SHP77 (cell line): Measurements from ENCODE around the gene ATAD3A.
A peak's percentile ranks its signal among the peaks of the same experiment; 100 is the strongest.

Experiments
- DNase-seq, 2 experiments: peaks; one replicate each; lab custom pipeline; 2025; lab: John Stamatoyannopoulos, UW

The ATAD3A gene

GRCh38 chr1:1539310-1540089 is 27.5 kb downstream of the ATAD3A start:
- DNase-seq = no peak

DNA sequence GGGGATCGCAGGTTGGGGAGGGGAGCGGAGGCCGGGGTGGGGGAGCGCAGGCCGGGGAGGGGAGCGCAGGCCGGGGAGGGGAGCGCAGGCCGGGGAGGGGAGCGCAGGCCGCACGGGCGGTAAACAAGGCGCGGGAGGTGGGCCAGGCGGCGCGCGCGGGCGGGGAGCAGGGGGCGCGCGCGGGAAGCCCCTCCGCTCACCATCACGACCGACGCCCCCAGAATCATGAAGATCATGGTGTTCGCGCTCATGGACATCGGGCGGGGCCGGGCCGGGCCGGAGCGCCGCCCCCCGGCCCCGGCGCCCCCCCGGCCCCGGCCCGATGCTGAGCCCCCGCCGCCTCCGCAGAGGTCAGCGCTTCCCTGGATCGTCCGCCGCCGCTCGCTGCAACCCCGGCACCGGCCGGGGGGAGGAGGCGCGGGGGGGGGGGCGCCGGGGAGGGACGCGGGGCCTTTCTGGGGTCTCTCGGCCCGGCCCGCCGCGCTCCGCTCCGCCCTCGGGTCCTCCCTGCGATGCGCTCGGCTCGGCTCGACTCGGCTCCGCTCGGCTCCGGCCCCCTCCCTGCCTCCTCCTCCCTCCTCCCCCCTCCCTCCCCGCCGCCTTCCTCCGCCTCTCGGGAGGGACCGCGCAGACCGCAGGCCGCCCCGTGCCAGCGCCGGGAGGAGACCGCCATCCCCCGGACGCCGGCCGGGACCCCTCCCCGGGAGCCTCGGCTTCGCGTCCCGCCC is 28.3 kb downstream of the ATAD3A start, which contains the start of gene TMEM240:
TSS of gene TMEM240 (minus strand) at position 535 of the 728 bp plus-strand sequence. CDS start at position 257, 278 bp downstream.
- DNase-seq = no peak

- no peak for DNase-seq
Observed at GRCh38 chr1:1540818-1541628, 29.1 kb downstream of the ATAD3A start.

DNA sequence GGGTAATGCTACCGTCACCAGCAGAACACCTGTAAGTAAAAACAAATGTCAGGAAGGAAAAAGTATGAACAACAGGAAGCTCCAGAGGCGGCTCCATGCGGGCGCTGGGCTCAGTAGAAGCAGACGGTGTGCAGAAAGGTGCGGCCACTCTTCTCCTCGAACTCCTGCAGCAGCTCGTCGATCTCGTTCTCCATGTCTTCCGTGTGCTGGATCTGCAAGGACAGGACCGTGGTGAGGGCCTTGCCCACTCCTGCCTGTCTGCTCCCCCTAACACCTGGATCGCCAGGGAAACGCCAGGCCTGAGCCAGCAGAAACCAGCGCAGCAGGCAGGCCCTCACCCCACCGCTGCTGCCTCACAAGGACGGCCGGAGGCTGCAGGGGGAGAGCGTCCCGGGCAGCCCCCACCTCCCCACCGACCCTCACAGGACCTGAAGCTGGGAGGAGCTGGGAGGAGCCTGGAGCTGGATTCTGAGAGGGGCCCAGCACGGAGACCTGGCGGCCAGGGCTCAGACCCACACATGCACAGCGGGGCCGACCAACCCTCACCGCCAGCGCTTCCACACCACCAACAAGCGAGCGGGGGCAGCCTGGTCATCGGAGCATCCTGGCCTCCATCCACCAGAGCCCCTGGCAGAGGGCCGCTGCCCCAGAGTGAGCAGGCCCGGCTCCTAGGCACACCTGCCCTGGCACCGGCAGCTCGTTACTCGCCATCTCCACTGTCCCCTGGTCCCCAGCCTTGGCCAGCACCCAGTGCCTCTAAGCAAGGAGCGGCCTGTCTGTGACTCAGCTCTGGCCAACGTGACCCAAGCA is 30.2 kb downstream of the ATAD3A start:
- no peak for DNase-seq

- no peak for DNase-seq
Observed at GRCh38 chr1:1542766-1543705, 31.1 kb downstream of the ATAD3A start.

DNA sequence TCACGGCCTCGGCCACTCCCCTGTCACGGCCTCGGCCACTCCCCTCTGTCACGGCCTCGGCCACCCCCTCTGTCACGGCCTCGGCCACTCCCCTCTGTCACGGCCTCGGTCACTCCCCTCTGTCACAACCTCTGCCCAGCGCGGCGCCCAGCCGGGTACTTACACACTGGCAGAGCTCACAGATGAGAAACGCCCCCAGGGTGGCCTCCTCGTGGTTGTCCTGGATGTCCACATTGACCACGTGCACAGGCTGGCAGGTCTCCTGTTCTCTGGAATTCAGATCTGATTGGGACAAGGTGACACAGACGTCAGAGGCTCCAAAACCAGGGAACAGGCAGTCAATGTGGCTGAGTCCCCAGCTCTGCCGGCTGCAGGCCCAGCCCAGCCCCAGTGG is 31.7 kb downstream of the ATAD3A start:
- DNase-seq = no peak

GRCh38 chr1:1544544-1544943 is 32.6 kb downstream of the ATAD3A start:
- DNase-seq = no peak

DNA sequence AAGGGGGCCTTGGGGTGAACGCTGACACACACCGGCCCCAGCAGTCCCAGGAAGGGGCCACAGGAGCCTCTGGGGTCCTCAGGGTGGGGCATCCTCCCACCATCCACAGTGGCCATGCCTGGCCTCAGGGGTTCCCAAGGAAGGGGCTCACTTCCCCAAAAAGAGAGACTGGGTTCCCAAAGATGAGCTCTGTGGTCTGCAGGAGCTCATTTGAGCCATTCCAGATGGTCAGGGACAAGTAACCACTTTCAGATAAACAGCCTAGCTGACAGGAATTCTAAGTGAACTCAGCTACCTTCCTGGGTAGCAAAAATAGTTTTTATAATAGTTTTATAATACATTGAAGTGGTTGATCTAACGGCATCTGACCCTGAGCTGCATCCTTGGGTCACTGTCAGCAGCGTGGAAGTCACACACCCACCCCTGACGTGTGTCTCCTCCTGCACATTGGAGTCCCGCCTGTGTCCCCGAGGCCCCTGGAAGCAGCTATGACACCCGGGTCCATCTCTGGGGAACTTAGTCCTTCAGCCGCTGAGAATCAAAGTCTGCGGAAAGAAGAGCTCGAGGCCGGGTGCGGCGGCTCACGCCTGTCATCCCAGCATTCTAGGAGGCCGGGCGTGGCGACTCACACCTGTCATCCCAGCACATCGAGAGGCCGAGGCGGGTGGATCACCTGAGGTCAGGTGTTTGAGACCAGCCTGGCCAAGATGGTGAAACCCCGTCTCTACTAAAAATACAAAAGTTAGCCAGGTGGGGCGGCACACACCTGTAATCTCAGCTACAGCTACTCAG is 34.2 kb downstream of the ATAD3A start:
- no peak for DNase-seq

DNA sequence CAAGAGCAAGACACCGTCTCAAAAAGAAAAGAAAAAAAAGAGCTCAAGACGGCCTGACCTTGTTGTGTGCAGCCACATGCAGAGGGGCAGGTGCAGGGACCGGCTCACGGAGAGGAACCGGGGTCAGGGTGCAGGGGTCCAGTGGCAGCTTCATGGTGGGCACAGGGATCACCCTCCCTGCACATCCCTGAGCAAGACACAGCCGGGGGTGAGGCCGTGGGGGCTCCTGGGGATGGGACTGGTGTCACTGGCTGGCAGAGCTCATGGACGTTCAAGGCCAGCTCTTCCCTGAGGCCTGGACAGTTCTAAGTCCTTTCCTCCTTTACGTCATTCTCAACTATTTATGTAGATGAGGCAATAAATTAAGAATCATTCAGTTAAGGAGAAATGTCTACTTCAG is 35.0 kb downstream of the ATAD3A start:
- no peak for DNase-seq

GRCh38 chr1:1547476-1547875 is 35.5 kb downstream of the ATAD3A start:
- DNase-seq = no peak

DNA sequence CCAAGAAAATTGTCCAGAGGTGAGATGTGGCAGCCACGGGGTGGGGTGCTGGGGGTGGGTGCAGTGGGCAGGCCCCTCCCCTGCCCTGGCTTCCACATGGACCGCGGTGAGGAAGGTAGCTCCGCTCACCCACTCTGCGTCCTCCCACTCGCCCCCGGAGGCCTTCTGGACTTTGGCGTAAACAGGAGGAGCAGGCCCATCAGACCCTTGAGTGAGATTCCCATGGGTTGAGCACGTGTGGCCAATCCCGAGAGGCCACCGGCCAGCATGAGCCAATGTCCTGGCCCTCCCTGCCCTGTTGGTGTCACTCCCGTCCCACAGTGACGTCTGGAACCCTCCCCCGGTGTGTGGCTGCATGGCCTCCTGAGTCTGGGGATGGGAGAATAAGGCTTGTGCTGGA is 36.6 kb downstream of the ATAD3A start:
- DNase-seq = no peak

- no peak for DNase-seq
Observed at GRCh38 chr1:1550087-1550486, 38.1 kb downstream of the ATAD3A start.

- DNase-seq = peak in 1 of 2 experiments; percentile 12
Observed at GRCh38 chr1:1550591-1551432, 38.9 kb downstream of the ATAD3A start.

GRCh38 chr1:1551524-1552262 is 39.7 kb downstream of the ATAD3A start:
- no peak for DNase-seq

DNA sequence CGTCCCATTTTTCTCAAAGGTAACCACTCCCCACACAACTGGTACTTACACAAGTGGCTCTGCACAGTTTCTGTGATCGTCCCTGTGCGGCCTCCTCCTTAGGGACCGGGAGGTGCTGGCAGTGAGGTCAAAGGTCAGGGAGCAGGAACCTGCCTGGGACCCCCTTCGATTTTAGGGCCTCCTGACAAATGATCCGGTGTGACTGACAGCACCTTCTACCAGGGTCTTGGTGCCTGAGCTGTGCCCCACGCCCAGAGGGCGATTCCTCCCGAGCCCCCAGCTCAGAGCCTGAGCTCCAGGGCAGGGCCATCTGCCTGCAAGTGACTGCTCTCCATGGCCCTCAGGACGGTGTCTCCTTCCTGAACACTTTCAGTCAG is 40.3 kb downstream of the ATAD3A start:
- DNase-seq = no peak

GRCh38 chr1:1553821-1554494 is 42.0 kb downstream of the ATAD3A start:
- DNase-seq = no peak

- no peak for DNase-seq
Observed at GRCh38 chr1:1554550-1554925, 42.6 kb downstream of the ATAD3A start.
